ENCODE data around the gene RHOA.
"Not testable (repeated sequence)": the region's sequence is repeated elsewhere in the genome, so short reads cannot be mapped to it uniquely, and the experiment has no call there.

The RHOA gene

GRCh38 chr3:49358884-49359225 lies 52.9 kb downstream of the RHOA start:
- no peak for DNase-seq

GRCh38 chr3:49358217-49358883 lies 53.4 kb downstream of the RHOA start, which contains the start of gene GPX1:
Gene GPX1, minus strand, starts transcription at chr3:49358353. Its CDS starts 75 bp downstream, at chr3:49358278.
- peak; percentile 97 for DNase-seq

GRCh38 chr3:49357443-49358216 lies 54.1 kb downstream of the RHOA start:
- peak; percentile 74 for DNase-seq

- not testable (repeated sequence) for DNase-seq
Measured at GRCh38 chr3:49357095-49357442, 54.7 kb downstream of the RHOA start.

- DNase-seq = no peak
Measured at GRCh38 chr3:49352890-49353421, 58.8 kb downstream of the RHOA start.

- no peak for DNase-seq
Measured at GRCh38 chr3:49352281-49352680, 59.5 kb downstream of the RHOA start.

GRCh38 chr3:49351521-49352011 lies 60.2 kb downstream of the RHOA start:
- DNase-seq = no peak

GRCh38 chr3:49349348-49350114 lies 62.2 kb downstream of the RHOA start:
- no peak for DNase-seq

- DNase-seq = not testable (repeated sequence)
Measured at GRCh38 chr3:49348361-49348760, 63.4 kb downstream of the RHOA start.

- DNase-seq = no peak
Measured at GRCh38 chr3:49346797-49347251, 65.0 kb downstream of the RHOA start.

- no peak for DNase-seq
Measured at GRCh38 chr3:49343163-49343562, 68.6 kb downstream of the RHOA start.

GRCh38 chr3:49341996-49342395 lies 69.8 kb downstream of the RHOA start:
- DNase-seq = no peak

- peak; percentile 94 for DNase-seq
Measured at GRCh38 chr3:49339941-49340800, 71.6 kb downstream of the RHOA start, which contains the start of gene USP4. Gene USP4, minus strand, starts transcription at chr3:49340053. Its CDS starts 29 bp downstream, at chr3:49340024.

GRCh38 chr3:49339581-49339940 lies 72.2 kb downstream of the RHOA start:
- no peak for DNase-seq

- no peak for DNase-seq
Measured at GRCh38 chr3:49333916-49334633, 77.7 kb downstream of the RHOA start.

- DNase-seq = no peak
Measured at GRCh38 chr3:49333091-49333490, 78.7 kb downstream of the RHOA start.

- DNase-seq = no peak
Measured at GRCh38 chr3:49329186-49329585, 82.6 kb downstream of the RHOA start.

GRCh38 chr3:49328350-49328749 lies 83.4 kb downstream of the RHOA start:
- not testable (repeated sequence) for DNase-seq

- DNase-seq = no peak
Measured at GRCh38 chr3:49327485-49327884, 84.3 kb downstream of the RHOA start.

- DNase-seq = no peak
Measured at GRCh38 chr3:49324768-49325167, 87.0 kb downstream of the RHOA start.

- no peak for DNase-seq
Measured at GRCh38 chr3:49316696-49317457, 94.9 kb downstream of the RHOA start.

All from eye (tissue), 1 donor.